HepG2 (cell line): ENCODE data around the gene MEG3. TPM values are rescaled to one million over a fixed set of nuclear protein-coding genes. Genes with fewer than 3 reads are reported as not detected.

Source experiments
- BATF2 ChIP-seq: sonication (generic); formaldehyde crosslinking; IDR thresholded peaks from 2 replicates; pipeline ENCODE4 v1.8.0; 2022; ENCODE audit warnings: mild to moderate bottlenecking, missing genetic modification reagents, moderate library complexity
- CHD2 ChIP-seq: IDR thresholded peaks from 2 replicates; pipeline ENCODE4 v1.6.1; 2011; ENCODE audit warnings: low read depth, low read length, improper control_type of control experiment
- E2F1 ChIP-seq: sonication (generic); formaldehyde crosslinking; IDR thresholded peaks from 2 replicates; pipeline ENCODE4 v1.5.0; 2020; ENCODE audit warnings: missing genetic modification reagents
- EHMT2 ChIP-seq: fragments of 200-600 bp; sonication (generic); IDR thresholded peaks from 2 replicates; pipeline ENCODE4 v1.7.0; 2017; ENCODE audit warnings: antibody characterized with exemption, low read depth, low read length, borderline replicate concordance
- KDM4B ChIP-seq: sonication (generic); formaldehyde crosslinking; IDR thresholded peaks from 2 replicates; pipeline ENCODE4 v1.4.0; 2020; ENCODE audit warnings: missing genetic modification reagents
- NFKB2 ChIP-seq: sonication (generic); formaldehyde crosslinking; IDR thresholded peaks from 2 replicates; pipeline ENCODE4 v1.4.0; 2020; ENCODE audit warnings: missing genetic modification reagents, borderline replicate concordance
- NR1H2 ChIP-seq: sonication (generic); formaldehyde crosslinking; IDR thresholded peaks from 2 replicates; pipeline ENCODE4 v1.8.1; 2022; ENCODE audit warnings: low read depth, missing genetic modification reagents, borderline replicate concordance
- RFX3 ChIP-seq: IDR thresholded peaks from 2 replicates; pipeline ENCODE4 v1.6.1; 2016; ENCODE audit warnings: missing biosample characterization, missing genetic modification reagents
- SUZ12 ChIP-seq: fragments of 150-350 bp; IDR thresholded peaks from 2 replicates; pipeline ENCODE4 v1.6.1; 2014; ENCODE audit warnings: low read depth, low read length
- TFE3 ChIP-seq: IDR thresholded peaks from 2 replicates; pipeline ENCODE4 v1.6.1; 2016
- ZFAT ChIP-seq: sonication (generic); formaldehyde crosslinking; conservative IDR thresholded peaks from 2 replicates; pipeline ENCODE4 v1.8.1; 2023; ENCODE audit warnings: missing genetic modification reagents, inconsistent platforms
- ZFP36 ChIP-seq: fragments of 150-350 bp; IDR thresholded peaks from 2 replicates; pipeline ENCODE4 v1.6.1; 2018; ENCODE audit warnings: borderline replicate concordance, low read length, low read depth; ENCODE audit not compliant: partially characterized antibody
- ZNF232 ChIP-seq: sonication (generic); formaldehyde crosslinking; IDR thresholded peaks from 2 replicates; pipeline ENCODE4 v1.4.0; 2020; ENCODE audit warnings: missing genetic modification reagents, borderline replicate concordance
- ZNF354B ChIP-seq: sonication (generic); formaldehyde crosslinking; IDR thresholded peaks from 2 replicates; pipeline ENCODE4 v1.8.0; 2022; ENCODE audit warnings: mild to moderate bottlenecking, missing genetic modification reagents
- ZNF512B ChIP-seq: sonication (generic); formaldehyde crosslinking; IDR thresholded peaks from 2 replicates; pipeline ENCODE4 v1.5.1; 2020; ENCODE audit warnings: missing genetic modification reagents, mild to moderate bottlenecking, borderline replicate concordance
- ZNF747 ChIP-seq: sonication (generic); formaldehyde crosslinking; IDR thresholded peaks from 2 replicates; pipeline ENCODE4 v1.8.1; 2023; ENCODE audit warnings: missing genetic modification reagents, mild to moderate bottlenecking, borderline replicate concordance
- polyA plus RNA-seq, 8 experiments: library from polyadenylated mRNA; depleted of rRNA in 3 of 8; stranded (reverse) in 7 of 8; unstranded in 1 of 8; fragments of >200 nt; fragmentation: Illumina TruSeq in 4 of 8; extraction: Trizol in 4 of 8; gene quantifications; 2 replicates each; pipeline versions ENCODE4 v1.2.1 to v1.2.3, GENCODE V29; 2011 to 2016; ENCODE audit warnings: low read depth in 4 of 8, missing spikeins in 1 of 8, mixed read lengths in 1 of 8; ENCODE audit not compliant: insufficient read depth in 1 of 8
- total RNA-seq, 5 experiments: library from RNA; depleted of rRNA; stranded (reverse); fragments of >200 nt; fragmentation: Illumina TruSeq; extraction: Trizol; gene quantifications; 2 replicates each; pipeline ENCODE4 v1.2.3, GENCODE V29; 2016; ENCODE audit warnings: low read depth in 1 of 5
- TF ChIP-seq, protein P1 (sequence below): IDR thresholded peaks from 2 replicates; pipeline ENCODE4 v1.6.1; 2016; ENCODE audit warnings: low read depth, missing genetic modification reagents, missing compliant biosample characterization

The MEG3 gene
- total and polyA plus RNA-seq, 2 of the 13 experiments (the other 11 are each of a cell fraction or from before 2014, with no cell fraction given), result 0.17 TPM; not detected in 1

DNA sequence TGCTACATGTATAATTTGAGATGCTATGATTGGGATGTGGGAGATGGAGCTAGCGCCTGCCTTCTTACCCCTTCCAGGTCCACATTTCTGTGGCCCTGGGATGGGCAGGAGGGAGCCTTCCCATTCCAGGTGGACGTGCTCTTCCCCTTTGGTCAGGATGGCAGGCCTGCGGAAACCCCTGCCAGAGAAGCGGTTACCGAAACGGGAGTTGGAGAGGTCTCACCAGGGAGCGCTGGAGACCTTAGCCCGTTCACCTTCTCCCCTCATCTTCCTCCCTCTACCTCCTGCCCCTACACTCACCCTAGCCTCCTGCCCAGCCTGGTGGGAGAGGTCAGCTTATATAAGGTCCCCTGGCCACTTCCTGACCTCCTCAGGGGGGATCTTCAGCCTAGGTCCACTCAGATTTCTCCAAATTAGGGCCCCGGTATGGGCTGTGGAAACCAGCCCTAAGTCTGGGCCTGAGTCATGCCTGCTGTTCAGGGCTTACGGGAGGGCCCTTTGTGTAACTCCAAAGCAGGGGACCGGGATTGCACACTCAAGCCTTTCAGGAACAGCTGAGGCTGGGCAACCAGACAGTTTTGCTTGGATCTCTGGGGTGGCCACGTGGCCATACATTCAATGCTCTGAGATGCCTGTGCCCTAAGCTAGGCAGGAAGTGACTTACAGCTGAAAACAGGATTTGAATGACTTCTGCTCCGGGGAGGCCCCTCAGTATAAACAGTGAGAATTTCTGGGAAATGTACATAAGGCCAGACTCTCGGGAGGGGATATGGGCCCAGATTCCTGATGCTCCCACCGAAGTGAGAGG is 10.2 kb upstream of the MEG3 start (continued):
- TF ChIP-seq ZNF232 (CRISPR knock-in tag) (no peak; the same call in 1 of the 2 replicates), ZNF747 (CRISPR knock-in tag) (no peak), ZFAT (CRISPR knock-in tag) (no peak), BATF2 (CRISPR knock-in tag) (no peak), KDM4B (CRISPR knock-in tag) (peak; percentile 51; the same call in 1 of the 2 replicates), ZFP36 (no peak), ZNF354B (CRISPR knock-in tag) (no peak), RFX3 (CRISPR knock-in tag) (no peak), E2F1 (CRISPR knock-in tag) (no peak), TFE3 (CRISPR knock-in tag) (peak; percentile 88), ZNF512B (CRISPR knock-in tag) (no peak), NR1H2 (CRISPR knock-in tag) (0 out of 2 replicates have a peak, but pooled peaks have one; percentile 30), NFKB2 (CRISPR knock-in tag) (peak; percentile 69; the same call in 1 of the 2 replicates), CHD2 (no peak), EHMT2 (no peak), SUZ12 (no peak)
- TF ChIP-seq, protein P1, sequence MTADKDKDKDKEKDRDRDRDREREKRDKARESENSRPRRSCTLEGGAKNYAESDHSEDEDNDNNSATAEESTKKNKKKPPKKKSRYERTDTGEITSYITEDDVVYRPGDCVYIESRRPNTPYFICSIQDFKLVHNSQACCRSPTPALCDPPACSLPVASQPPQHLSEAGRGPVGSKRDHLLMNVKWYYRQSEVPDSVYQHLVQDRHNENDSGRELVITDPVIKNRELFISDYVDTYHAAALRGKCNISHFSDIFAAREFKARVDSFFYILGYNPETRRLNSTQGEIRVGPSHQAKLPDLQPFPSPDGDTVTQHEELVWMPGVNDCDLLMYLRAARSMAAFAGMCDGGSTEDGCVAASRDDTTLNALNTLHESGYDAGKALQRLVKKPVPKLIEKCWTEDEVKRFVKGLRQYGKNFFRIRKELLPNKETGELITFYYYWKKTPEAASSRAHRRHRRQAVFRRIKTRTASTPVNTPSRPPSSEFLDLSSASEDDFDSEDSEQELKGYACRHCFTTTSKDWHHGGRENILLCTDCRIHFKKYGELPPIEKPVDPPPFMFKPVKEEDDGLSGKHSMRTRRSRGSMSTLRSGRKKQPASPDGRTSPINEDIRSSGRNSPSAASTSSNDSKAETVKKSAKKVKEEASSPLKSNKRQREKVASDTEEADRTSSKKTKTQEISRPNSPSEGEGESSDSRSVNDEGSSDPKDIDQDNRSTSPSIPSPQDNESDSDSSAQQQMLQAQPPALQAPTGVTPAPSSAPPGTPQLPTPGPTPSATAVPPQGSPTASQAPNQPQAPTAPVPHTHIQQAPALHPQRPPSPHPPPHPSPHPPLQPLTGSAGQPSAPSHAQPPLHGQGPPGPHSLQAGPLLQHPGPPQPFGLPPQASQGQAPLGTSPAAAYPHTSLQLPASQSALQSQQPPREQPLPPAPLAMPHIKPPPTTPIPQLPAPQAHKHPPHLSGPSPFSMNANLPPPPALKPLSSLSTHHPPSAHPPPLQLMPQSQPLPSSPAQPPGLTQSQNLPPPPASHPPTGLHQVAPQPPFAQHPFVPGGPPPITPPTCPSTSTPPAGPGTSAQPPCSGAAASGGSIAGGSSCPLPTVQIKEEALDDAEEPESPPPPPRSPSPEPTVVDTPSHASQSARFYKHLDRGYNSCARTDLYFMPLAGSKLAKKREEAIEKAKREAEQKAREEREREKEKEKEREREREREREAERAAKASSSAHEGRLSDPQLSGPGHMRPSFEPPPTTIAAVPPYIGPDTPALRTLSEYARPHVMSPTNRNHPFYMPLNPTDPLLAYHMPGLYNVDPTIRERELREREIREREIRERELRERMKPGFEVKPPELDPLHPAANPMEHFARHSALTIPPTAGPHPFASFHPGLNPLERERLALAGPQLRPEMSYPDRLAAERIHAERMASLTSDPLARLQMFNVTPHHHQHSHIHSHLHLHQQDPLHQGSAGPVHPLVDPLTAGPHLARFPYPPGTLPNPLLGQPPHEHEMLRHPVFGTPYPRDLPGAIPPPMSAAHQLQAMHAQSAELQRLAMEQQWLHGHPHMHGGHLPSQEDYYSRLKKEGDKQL, result no peak
